Measurements from ENCODE around the gene TAX1BP1. TPM values are rescaled to one million over a fixed set of nuclear protein-coding genes. Genes with fewer than 3 reads are reported as not detected.

The TAX1BP1 gene
- total RNA-seq, 6 donors from 2014 or later = 66.8 to 175 (median 100) TPM

- peaks cover 0 to 3% (median 0%) of the 10 kb centered on the region in 4 donors for H3K4me1 ChIP-seq
- no peaks in the 10 kb centered on the region for H3K27me3 ChIP-seq
- H3K36me3 ChIP-seq = peaks cover 0 to 29% (median 6%) of the 10 kb centered on the region in 4 donors
- no peak overlapping the region for H3K27ac ChIP-seq
- TF ChIP-seq POLR2A (IDR thresholded peaks at IDR 0.05) (no peak), CTCF (IDR thresholded peaks at IDR 0.05) (no peak), EP300 (IDR thresholded peaks at IDR 0.05) (no peak), POLR2AphosphoS5 (IDR thresholded peaks at IDR 0.05) (no peak)
- no peak overlapping the region for H3K4me3 ChIP-seq
- WGBS, 2 donors = 95 to 98% methylated on average over 2 of the region's 2 CpGs
- DNase-seq (no peak), ATAC-seq (ENCODE audit: low FRiP score in 2 of 2) (no peak)
- H3K9me3 ChIP-seq = no peaks in the 10 kb centered on the region
Observed at GRCh38 chr7:27771111-27771510, 31.1 kb downstream of the TAX1BP1 start.

DNA sequence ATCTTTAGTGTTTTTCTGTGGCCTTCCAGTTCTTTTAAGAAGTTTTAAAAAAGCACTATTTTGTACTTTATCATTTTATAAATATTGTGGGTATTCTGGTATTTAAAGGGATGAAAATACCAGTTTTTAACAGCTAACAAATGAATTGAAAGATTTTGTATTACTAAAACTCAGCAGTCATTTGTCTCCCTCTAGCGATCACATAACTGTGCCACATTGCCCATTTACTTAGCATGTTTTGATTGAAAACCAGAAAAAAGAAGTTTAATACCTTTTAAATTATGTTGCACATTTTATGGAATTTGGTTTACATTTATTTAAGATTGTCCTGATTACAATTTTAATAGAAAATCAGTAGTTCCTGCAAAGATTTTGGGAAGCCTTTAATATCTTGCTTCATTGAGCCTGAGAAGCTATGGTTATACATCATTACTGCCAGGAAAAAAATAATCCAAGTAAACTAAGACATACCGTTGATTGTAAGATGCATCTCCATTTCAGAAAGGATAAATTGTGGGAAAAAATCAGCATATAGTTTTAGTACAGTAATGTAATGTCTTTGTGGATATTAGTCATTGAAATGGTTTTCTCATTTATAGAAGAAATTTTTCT is 34.9 kb downstream of the TAX1BP1 start:
- peak in 3 of 6 experiments; percentile 9 to 41 (median 35) for TF ChIP-seq CTCF (IDR thresholded peaks at IDR 0.05)
- TF ChIP-seq POLR2A (IDR thresholded peaks at IDR 0.05) = no peak

DNA sequence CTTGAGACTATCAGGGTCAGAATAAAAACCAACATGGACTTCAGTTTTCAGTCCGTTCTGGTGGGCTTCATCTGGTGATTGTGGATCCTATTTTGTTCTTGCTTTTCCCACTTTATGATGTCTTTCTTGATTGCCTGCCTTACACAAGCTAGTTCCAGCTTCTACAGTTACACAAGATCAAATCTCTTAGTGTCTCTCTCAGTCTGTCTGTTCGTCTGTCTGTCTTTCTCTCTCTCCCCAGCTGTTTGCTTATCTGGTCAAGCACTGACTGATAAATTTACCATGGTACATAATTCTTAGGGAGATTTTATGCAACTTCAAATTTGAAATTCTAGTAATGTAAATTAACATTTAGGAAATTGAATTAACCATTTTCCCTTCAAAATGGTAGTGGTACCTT is 35.8 kb downstream of the TAX1BP1 start:
- Histone ChIP-seq H3K27me3 (no peaks in the 10 kb centered on the region), H3K36me3 (peaks cover 0 to 14% (median 6%) of the 10 kb centered on the region in 4 donors), H3K9me3 (no peaks in the 10 kb centered on the region), H3K4me3 (no peak overlapping the region), H3K4me1 (no peaks in the 10 kb centered on the region), H3K27ac (no peak overlapping the region)
- ATAC-seq (ENCODE audit: low FRiP score in 2 of 2) = no peak
- WGBS, 2 donors = 85 to 86% methylated on average over 2 of the region's 2 CpGs
- TF ChIP-seq CTCF (IDR thresholded peaks at IDR 0.05) (no peak), EP300 (IDR thresholded peaks at IDR 0.05) (no peak), POLR2A (IDR thresholded peaks at IDR 0.05) (no peak), POLR2AphosphoS5 (IDR thresholded peaks at IDR 0.05) (no peak)
- DNase-seq = no peak

More for the DNA sequence above, 34.9 kb downstream of the TAX1BP1 start:
- ATAC-seq (ENCODE audit: low FRiP score in 2 of 2) (no peak), DNase-seq (no peak)
- Histone ChIP-seq H3K27ac (no peak overlapping the region), H3K36me3 (peaks cover 0 to 23% (median 6%) of the 10 kb centered on the region in 4 donors), H3K4me3 (no peak overlapping the region), H3K4me1 (peaks cover 0 to under 1% (median 0%) of the 10 kb centered on the region in 4 donors), H3K27me3 (no peaks in the 10 kb centered on the region), H3K9me3 (no peaks in the 10 kb centered on the region)
- 48 to 54% methylated on average over 2 of the region's 2 CpGs for WGBS, 2 donors

- Histone ChIP-seq H3K27ac (no peak overlapping the region), H3K36me3 (peaks cover 0 to 9% (median 0%) of the 10 kb centered on the region in 4 donors), H3K4me1 (no peaks in the 10 kb centered on the region), H3K9me3 (no peaks in the 10 kb centered on the region), H3K4me3 (no peak overlapping the region), H3K27me3 (no peaks in the 10 kb centered on the region)
- DNase-seq (no peak), ATAC-seq (ENCODE audit: low FRiP score in 2 of 2) (no peak)
- TF ChIP-seq CTCF (IDR thresholded peaks at IDR 0.05) (no peak), EP300 (IDR thresholded peaks at IDR 0.05) (no peak), POLR2AphosphoS5 (IDR thresholded peaks at IDR 0.05) (no peak), POLR2A (IDR thresholded peaks at IDR 0.05) (no peak)
- 66 to 78% methylated on average over 2 of the region's 2 CpGs for WGBS, 2 donors
Observed at GRCh38 chr7:27777662-27778061, 37.7 kb downstream of the TAX1BP1 start.

GRCh38 chr7:27779873-27780272 is 39.9 kb downstream of the TAX1BP1 start:
- no peak for ATAC-seq (ENCODE audit: low FRiP score in 2 of 2)
- no peaks in the 10 kb centered on the region for H3K9me3 ChIP-seq
- DNase-seq = no peak
- H3K4me3 ChIP-seq = no peak overlapping the region
- peaks cover 0 to 9% (median 0%) of the 10 kb centered on the region in 4 donors for H3K36me3 ChIP-seq
- H3K27me3 ChIP-seq = no peaks in the 10 kb centered on the region
- H3K27ac ChIP-seq = no peak overlapping the region
- peaks cover 0 to 5% (median 3%) of the 10 kb centered on the region in 4 donors for H3K4me1 ChIP-seq
- TF ChIP-seq POLR2A (IDR thresholded peaks at IDR 0.05) (no peak), CTCF (IDR thresholded peaks at IDR 0.05) (no peak), POLR2AphosphoS5 (IDR thresholded peaks at IDR 0.05) (no peak), EP300 (IDR thresholded peaks at IDR 0.05) (no peak)
